Measurements from ENCODE around the gene PBXIP1.

Gene PBXIP1

DNA sequence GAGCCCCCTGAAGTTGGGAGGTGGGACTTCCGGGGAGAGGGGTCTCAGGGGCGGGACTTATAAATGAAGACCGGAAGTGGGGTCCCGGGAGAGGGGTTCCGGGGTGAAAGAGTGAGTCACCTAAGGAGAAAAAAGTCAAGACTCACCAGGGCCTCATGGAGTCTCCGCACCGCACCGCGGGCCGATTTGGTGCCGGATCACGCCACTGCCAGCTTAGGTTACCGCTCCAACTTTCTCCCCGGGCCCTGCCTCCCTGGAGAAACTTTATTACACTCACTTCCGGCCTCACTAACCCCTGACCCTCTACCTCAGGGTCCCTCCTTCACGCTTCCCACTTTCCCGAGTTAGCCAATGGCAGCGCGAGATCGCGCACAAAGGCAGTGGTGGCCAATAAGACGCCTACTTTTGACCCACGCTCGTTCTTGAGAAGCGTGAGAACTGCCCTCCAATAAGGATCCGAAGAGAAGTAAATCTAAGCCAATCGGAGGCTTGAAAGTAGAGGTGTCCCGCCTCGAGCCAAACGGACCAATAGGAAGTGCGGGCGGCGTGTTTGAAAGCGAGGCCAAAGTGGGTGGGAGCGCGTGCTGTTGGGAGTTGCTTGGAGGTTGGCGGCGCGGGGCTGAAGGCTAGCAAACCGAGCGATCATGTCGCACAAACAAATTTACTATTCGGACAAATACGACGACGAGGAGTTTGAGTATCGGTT is 18.4 kb upstream of the PBXIP1 start, which contains the start of gene CKS1B:
Gene CKS1B (plus strand): TSS at position 580 of the 706 bp plus-strand sequence. CDS start 65 bp downstream, at position 645.
- no peak for TF ChIP-seq JUND (IDR thresholded peaks at IDR 0.05; ENCODE audit: low read depth)
- in situ Hi-C loops (cut with HindIII; ENCODE audit: low pct_unique_long_range_greater_than_20kb, low sequenced_read_pairs), result no loop called here

DNA sequence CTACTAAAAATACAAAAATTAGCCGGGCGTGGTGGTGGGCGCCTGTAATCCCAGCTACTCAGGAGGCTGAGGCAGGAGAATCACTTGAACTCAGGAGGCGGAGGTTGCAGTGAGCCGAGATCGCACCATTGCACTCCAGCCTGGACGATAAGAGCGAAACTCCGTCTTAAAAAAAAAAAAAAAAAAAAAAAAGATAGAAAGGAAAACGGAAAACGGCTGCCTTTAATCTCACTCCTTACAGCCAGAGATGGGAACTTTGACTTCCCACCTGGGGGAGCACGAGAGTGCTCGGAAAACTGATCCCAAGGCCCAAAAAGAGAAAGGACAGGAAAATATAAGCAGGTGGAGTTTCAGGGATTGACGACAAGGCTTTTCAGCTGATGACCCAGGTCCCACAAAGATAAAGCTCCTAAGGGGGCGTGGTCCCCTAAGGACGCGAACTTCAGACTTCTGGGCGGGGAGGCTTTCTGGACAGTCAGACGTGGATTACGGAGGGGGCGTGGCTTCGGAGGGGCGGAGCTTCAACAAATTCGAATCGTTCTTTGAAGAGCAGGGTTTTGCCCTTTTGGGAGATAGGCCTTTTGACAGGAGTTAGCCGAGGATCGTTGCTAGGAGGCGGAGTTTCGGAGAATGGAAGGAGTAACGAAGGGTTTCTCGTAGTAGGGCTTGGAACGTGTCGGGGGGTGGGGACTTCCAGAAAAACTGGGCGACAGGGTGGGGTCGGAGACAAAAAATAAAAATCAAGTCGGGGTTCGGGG is 17.6 kb upstream of the PBXIP1 start:
- in situ Hi-C loops (cut with HindIII; ENCODE audit: low pct_unique_long_range_greater_than_20kb, low sequenced_read_pairs), result no loop called here

More for the DNA sequence above, 18.4 kb upstream of the PBXIP1 start, which contains the start of gene CKS1B:
- peak; percentile 95 to 100 for DNase-seq (ENCODE audit: low read depth in 1 of 2, low spot score in 1 of 2)

DNA sequence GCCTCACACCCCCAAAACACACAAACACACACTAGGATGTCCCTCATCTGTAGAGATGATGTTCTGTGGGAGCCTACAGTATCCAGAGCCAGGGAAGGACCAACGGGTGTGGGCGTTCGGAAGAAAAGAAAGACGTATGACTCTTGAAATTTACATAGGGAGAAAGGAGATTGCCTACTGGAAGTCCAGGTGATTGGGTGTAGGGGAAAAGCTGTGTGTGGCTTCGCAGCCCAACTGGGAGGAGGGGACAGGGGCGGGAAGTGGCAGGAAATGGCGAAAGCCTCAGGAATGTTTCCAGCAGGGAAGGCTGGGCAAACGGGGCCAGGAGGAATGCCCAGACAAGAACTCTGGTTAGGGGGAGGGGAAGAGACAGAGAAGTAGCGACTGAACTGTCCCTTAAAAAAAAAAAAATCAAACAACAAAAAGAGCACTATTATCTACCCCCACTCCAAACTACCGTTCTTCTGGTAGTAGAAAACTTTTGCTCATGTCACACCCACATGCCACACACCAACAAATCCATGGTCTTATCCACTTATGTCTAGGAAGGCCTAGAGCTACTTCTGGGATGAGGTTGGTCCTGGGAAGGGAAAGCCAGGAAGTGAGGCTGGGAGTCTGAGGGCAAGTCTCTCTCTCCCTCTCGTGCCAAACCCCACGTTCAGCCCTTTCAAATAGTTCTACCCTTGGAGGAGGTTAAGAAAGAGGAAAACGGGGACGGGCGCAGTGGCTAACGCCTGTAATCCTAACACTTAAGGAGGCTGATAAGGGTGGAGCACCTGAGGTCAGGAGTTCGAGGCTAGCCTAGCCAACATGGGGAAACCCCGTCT is 16.8 kb upstream of the PBXIP1 start:
- TF ChIP-seq JUND (IDR thresholded peaks at IDR 0.05; ENCODE audit: low read depth), result no peak
- DNase-seq (ENCODE audit: low read depth in 1 of 2, low spot score in 1 of 2), result peak; percentile 49 to 93
- in situ Hi-C loops (cut with HindIII; ENCODE audit: low pct_unique_long_range_greater_than_20kb, low sequenced_read_pairs), result no loop called here

More for the DNA sequence above, 17.6 kb upstream of the PBXIP1 start:
- DNase-seq (ENCODE audit: low read depth in 1 of 2, low spot score in 1 of 2), result peak; percentile 66 to 98
- TF ChIP-seq JUND (IDR thresholded peaks at IDR 0.05; ENCODE audit: low read depth), result no peak

DNA sequence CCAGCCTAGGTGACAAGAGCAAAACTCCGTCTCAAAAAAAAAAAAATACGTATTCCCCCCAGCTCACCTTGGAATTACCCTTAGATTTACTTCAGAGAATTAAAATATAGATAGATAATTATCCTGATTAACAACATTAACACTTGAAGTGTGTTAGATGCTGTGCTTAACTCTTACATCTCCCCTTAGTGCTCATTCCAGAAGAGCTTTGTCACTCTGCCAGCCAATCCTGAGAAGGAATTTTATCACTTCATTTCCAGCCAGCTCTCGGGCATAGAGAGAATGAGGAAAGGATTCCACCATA is 16.3 kb upstream of the PBXIP1 start:
- no peak for DNase-seq (ENCODE audit: low read depth in 1 of 2, low spot score in 1 of 2)
- TF ChIP-seq JUND (IDR thresholded peaks at IDR 0.05; ENCODE audit: low read depth), result no peak
- in situ Hi-C loops (cut with HindIII; ENCODE audit: low pct_unique_long_range_greater_than_20kb, low sequenced_read_pairs), result no loop called here

DNA sequence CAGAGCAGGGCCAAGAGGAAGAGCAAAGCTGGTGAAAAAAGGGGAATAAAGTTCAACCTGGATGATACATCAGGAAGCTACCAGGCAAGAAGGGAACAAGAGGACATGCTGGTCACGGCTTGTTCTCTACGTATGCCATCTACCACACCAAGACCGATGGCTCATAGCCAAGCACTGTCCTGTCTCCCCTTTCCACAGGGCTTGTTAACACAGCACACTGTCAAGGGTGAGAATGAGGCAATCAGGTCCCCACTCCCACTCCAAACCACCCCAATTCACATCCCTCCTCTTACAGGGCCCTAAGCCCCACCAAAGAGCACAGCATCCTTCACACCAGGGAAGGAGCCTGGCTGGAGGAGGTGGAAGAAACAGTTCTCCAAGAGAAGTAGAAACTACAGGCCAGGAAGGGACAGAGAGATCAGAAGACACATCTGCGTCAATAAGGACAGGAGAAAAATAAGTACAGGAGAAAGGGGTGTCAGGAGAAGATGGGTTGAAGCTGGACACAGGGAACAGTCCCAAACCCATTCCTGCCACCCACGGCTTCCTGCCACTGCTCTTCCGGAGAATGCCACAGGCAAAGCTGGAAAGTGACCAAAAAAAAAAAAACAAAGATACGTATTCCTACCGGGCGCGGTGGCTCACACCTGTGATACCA is 15.6 kb upstream of the PBXIP1 start:
- in situ Hi-C loops (cut with HindIII; ENCODE audit: low pct_unique_long_range_greater_than_20kb, low sequenced_read_pairs), result no loop called here
- no peak for TF ChIP-seq JUND (IDR thresholded peaks at IDR 0.05; ENCODE audit: low read depth)
- peak in 1 of 2 experiments; percentile 57 for DNase-seq (ENCODE audit: low read depth in 1 of 2, low spot score in 1 of 2)

DNA sequence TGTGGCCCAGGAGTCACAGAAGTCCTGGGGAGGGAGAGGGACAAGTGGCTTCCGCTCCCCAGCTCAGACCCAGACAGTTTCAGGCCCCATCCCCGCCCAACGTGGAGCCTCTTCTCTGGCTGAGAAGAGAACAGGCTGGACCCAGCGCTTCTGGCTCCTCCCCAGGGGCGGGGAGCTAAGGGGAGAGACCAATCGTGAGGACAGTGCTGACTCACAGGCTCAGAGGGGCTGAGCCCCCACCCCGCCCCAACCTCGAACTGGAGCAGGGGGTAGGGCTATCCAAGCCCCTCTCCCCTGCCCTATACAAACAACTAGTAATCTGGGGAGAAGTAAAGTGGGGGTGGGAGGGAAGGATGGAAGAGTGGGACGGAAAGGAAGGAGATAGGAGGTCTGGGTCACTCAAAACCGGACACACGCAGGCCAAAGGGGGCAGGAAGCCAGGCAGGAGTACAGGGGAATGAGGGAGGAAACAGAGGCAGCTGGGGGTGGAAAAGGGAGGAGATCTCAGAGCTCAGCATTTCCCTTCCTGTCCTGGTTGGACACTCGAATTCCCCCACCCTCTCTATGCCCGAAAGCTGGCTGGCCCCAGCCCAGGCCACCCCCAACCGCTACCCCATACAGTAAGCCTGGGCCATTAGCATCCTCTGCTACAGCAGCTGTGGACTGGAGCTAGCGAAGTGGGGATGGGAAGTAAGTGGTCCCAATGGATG is 14.9 kb upstream of the PBXIP1 start, which contains the start of gene SHC1:
Gene SHC1 (minus strand): TSS at position 117 of the 710 bp plus-strand sequence. CDS start 221 bp downstream, outside the sequence.
- in situ Hi-C loops (cut with HindIII; ENCODE audit: low pct_unique_long_range_greater_than_20kb, low sequenced_read_pairs), result no loop called here
- no peak for TF ChIP-seq JUND (IDR thresholded peaks at IDR 0.05; ENCODE audit: low read depth)
- peak; percentile 93 to 94 for DNase-seq (ENCODE audit: low read depth in 1 of 2, low spot score in 1 of 2)

DNA sequence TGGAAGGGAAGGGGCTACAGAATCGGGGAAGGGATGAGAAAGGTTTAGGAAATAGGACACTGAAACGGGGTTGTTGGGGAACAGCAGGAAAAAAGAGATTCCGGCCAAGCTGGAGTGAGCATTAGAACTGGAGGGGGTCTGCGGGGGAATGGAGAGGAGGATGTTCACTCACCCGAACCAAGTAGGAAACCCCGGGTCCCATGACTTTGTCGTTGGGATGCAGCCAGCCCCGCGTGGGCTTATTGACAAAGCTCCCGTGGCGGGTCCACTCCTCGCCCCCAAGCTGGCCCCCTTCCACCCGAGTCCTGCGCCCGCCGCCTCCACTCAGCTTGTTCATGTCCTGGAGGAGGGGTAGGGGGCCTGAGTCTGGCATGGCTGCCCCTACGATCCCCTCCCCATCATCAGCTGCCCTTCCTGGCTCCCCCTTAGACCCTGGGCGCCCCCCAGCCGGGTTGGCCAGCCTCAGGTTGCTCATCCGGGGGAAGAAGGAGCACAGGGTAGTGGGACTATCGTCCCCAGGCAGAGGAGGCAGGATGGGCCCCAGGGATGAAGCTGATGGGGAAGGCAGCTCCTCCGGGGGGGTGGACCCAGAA is 14.1 kb upstream of the PBXIP1 start:
- DNase-seq (ENCODE audit: low read depth in 1 of 2, low spot score in 1 of 2), result no peak
- TF ChIP-seq JUND (IDR thresholded peaks at IDR 0.05; ENCODE audit: low read depth), result no peak
- in situ Hi-C loops (cut with HindIII; ENCODE audit: low pct_unique_long_range_greater_than_20kb, low sequenced_read_pairs), result no loop called here

DNA sequence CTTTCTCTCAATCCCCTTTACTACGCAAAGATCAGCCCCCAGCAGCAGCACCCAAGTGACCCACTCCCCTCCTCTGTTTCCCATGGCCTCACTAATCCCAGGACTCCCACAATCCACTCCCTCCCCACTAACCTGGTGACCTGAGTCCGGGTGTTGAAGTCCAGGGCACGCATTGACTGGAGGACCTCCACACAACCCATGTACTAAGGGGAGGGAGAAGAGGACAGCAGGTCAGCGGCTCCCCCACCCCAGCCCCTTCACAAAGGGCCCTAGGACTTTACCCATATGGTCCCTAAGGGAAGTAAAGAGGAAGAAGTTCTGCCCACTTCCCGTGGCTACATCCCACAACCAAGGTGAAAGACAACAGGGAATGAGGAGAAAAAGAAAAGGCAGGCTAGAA is 13.3 kb upstream of the PBXIP1 start:
- no peak for TF ChIP-seq JUND (IDR thresholded peaks at IDR 0.05; ENCODE audit: low read depth)
- DNase-seq (ENCODE audit: low read depth in 1 of 2, low spot score in 1 of 2), result no peak
- in situ Hi-C loops (cut with HindIII; ENCODE audit: low pct_unique_long_range_greater_than_20kb, low sequenced_read_pairs), result no loop called here

DNA sequence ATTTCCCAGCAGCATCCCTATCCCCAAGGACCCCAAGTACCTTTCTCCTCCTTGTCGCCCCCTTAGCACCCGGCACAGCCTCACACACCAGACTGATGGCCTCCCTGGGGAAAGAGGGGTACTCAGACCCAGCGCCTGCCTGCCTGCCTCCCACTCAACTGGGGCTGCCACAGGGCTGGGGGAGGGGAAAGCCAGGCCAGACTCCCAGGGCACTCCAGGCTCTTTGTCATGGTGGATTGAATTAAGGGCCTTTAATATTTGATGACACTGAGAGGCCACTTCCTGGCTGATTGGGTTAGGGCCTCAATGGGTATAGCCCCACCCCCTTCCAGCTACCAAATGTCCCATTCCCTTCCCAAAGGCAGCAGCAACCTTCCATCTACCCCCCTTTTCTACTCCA is 12.8 kb upstream of the PBXIP1 start:
- no peak for DNase-seq (ENCODE audit: low read depth in 1 of 2, low spot score in 1 of 2)
- in situ Hi-C loops (cut with HindIII; ENCODE audit: low pct_unique_long_range_greater_than_20kb, low sequenced_read_pairs), result no loop called here
- no peak for TF ChIP-seq JUND (IDR thresholded peaks at IDR 0.05; ENCODE audit: low read depth)

DNA sequence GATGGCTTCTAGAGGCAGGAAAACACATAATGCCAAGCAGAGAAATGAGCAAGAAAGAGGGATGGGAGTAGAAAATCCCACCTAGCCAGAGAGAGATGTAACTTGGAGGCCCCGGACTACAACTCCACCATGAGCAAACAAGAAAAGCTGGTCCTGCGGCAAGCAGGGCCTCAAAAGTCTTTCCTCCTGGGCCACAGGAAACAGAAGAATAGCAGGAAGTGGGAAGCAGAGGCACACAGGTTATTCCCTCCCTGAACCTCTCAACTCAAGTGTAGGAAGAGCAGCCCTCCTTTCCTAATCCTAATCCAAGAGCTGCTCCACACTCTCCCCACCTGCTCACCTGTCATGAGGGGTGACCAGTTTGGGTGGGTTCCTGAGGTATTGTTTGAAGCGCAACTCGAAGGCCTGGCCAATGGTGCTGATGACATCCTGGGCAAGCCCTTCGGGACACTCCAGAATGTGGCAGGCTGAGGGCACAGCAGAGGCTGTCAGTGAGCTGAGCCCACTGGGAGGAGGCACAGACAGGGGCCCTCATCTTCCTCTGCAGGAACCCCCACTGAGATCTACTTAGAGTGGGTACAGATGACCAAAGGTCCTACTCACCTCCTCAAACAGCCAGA is 11.5 kb upstream of the PBXIP1 start:
- in situ Hi-C loops (cut with HindIII; ENCODE audit: low pct_unique_long_range_greater_than_20kb, low sequenced_read_pairs), result no loop called here
- TF ChIP-seq JUND (IDR thresholded peaks at IDR 0.05; ENCODE audit: low read depth), result no peak
- DNase-seq (ENCODE audit: low read depth in 1 of 2, low spot score in 1 of 2), result peak in 1 of 2 experiments; percentile 60

DNA sequence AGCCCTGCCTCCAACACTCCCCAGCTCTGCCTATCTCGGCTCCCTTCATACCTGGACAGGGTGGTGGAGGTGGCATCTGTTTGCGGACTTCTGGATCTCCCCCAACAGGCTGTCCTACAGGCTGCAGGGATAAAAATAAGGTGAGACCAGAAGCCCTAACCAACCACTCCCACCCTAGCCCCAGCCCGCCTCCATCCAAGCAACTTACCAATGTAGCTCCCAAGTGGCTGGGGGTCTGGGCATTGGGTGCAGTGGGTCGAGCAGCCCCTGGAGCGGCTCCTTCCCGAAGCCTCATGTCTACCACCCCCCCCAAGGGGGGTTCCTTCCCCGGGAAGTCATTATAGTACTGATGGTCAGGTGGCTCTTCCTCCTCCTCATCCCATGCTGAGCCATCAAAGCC is 10.2 kb upstream of the PBXIP1 start:
- in situ Hi-C loops (cut with HindIII; ENCODE audit: low pct_unique_long_range_greater_than_20kb, low sequenced_read_pairs), result no loop called here
- DNase-seq (ENCODE audit: low read depth in 1 of 2, low spot score in 1 of 2), result no peak
- TF ChIP-seq JUND (IDR thresholded peaks at IDR 0.05; ENCODE audit: low read depth), result no peak

Data from T47D (cell line).